ENCODE results near the gene TMTC2.

TMTC2 gene

DNA sequence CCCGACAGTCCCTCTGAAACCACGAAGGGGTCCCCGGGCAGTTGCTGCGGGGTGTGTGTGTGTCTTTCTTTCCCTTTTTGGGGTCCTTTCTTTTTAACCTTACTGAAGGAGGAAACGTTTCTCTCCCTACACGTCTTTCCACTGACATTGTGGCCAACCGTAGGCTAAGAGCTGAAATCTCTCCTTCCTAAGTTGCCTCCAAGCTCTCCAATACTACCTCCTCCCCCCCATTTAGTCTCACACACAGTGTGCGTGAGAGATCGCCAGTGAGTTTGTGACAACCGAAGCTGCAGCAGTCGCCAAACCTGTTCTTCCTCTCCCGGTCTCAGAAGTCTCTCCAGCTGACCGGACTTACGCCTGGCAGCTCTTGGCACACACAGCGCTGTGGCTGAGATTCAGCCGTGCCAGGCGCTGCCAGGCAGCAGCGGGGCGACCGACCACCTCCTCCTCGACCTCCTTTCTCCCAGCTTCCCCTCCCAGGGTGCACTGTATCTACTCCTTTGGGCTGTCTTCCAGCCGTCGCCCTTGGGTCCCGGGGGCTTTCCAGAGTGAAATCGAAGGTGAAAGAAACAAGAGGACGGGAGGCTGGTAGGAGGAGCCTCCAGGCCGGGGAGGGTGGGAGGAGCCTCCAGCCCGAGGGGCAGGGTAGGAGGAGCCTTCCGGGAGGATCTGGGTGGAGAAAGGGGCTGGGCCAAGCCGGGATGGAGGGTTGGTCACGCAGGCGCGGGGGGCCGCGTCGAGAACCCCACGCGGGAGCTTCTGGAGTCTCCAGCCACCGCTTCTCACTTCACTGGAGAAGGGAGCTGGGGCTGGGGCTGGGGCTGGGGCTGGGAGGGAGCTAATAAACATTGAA is at the start of gene TMTC2:
Gene TMTC2 (plus strand): TSS at position 739 of the 853 bp plus-strand sequence.
- DNase-seq, result peak; percentile 93

DNA sequence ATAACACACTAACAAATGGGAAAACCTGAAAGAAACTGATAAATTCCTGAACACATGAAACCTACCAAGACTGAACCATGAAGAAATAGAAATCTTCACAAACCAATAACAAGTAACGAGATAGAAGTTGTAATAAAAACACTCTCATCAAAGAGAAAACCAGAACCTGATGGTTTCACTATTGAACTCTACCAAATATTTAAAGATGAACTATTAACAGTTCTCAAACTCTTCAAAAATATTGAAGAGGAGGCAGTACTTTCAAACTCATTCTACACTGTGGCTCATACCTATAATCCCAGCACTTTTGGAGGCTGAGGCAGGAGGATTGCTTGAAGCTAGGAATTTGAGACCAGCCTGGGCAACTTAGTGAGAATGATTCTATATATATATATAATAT is 48.4 kb upstream of the TMTC2 start:
- no peak for DNase-seq

GRCh38 chr12:82644896-82645295 is 41.8 kb upstream of the TMTC2 start:
- no peak for DNase-seq

- DNase-seq, result no peak
Observed at GRCh38 chr12:82645414-82645813, 41.3 kb upstream of the TMTC2 start.

DNA sequence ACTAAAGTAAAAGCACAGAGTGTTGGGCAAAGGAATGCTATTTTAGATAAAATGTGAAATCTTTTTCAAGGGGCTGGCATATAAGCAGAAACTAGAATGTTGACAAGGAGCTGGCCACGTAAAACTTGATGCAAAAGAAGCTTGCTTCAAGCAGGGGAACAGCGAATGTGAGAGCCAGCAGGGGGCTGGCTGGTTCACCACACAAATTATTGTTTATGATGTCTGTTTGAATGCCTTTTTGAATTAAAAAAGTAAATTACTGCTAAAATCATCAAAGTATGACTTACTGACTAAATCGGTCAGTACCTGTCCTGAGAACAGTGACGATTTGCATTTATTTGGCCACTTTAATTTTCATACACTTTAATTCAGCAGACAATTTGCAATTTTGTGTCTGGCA is 38.9 kb upstream of the TMTC2 start:
- DNase-seq, result no peak

- DNase-seq, result no peak
Observed at GRCh38 chr12:82648259-82648909, 38.3 kb upstream of the TMTC2 start.

GRCh38 chr12:82650627-82651337 is 35.9 kb upstream of the TMTC2 start:
- no peak for DNase-seq

- DNase-seq, result no peak
Observed at GRCh38 chr12:82651489-82651888, 35.2 kb upstream of the TMTC2 start.

DNA sequence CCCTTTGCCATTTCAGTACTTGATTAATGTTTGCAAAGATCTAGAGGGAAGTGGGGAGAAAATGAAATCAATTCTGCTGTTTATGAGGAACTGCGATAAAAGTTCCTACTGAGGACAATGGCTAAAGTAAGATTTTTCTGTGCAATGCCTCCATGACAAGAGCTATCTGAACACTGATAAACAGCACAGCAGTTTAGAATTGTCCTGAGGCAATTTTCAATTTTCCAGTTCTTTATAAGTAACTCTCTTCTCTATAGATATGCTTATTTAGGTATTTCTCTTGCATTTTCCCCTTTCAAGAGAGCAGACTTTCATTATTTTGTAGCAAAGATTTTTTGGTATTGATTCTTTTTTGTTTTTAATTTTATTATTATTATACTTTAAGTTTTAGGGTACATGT is 34.6 kb upstream of the TMTC2 start:
- no peak for DNase-seq

DNA sequence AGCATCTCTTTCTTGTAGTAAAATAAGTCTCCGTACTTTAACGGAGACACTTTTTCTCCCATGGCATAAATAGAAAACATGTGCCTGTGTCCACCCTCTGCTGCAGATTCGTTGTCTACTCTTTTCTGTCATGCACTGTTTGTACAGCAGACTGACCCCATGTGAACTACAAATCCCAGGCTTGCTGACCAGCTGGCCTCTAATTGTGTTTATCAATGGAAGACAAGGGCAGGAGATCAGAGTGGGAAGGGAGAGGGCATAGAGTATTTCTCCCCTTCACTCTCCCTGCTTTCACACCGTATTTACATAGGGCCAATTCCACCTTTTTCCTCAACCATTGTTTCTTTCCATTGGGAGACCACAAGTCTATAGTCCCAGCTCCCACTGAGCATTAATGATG is 31.0 kb upstream of the TMTC2 start:
- no peak for DNase-seq

- no peak for DNase-seq
Observed at GRCh38 chr12:82659343-82660207, 27.1 kb upstream of the TMTC2 start.

DNA sequence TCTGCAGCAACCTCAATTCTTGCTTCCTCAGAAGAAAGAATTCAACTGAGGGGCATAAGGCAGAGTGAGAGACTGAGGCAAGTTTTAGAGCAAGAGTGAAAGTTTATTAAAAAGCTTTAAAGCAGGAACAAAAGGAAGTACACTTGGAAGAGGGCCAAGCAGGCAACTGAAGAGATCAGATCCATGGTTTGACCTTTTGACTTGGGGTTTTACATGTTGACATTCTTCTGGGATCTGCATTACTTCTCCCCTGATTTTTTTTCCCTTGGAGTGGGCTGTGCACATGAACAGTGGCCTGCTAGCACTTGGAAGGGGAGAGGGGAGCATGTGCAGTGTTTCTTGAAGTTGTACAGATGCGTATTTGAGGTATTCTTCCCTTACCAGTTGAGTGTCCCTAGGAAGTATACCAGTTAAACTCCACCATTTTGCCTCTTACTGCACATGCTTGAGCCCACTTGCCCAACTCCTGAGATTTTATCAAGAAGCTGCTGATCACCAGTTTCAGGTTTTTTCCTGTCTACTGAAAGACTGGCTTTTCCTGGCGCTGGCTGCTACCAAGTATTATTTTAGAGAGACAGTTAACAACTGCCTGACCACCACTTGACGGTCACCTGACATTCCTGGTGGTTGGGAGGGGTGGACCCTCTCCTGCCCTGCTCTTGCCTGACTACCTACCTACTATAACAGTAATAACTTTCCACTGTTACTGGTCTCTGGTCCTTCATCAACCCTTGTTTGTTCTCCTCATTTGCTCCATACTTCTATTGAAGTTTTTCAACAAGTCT is 26.0 kb upstream of the TMTC2 start:
- no peak for DNase-seq

DNA sequence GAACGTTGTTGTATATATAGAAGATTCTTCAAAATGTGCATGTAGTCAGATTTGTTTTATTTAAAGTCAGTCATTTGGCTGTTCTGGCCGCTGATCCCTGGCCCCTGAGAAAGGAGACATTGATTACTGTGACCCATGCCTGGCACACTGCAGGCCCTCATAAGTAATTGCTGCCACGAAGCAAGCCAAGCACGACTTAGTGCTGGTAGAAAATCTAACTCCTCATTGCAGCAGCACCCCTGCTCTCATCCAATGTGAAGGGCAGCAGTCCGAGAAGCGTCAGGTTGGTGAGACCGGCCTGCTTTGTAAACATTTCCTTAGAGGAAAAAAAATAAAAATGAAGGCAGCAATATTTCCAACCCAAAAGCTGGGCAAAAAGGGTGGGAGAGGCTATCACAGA is 22.8 kb upstream of the TMTC2 start:
- DNase-seq, result no peak

DNA sequence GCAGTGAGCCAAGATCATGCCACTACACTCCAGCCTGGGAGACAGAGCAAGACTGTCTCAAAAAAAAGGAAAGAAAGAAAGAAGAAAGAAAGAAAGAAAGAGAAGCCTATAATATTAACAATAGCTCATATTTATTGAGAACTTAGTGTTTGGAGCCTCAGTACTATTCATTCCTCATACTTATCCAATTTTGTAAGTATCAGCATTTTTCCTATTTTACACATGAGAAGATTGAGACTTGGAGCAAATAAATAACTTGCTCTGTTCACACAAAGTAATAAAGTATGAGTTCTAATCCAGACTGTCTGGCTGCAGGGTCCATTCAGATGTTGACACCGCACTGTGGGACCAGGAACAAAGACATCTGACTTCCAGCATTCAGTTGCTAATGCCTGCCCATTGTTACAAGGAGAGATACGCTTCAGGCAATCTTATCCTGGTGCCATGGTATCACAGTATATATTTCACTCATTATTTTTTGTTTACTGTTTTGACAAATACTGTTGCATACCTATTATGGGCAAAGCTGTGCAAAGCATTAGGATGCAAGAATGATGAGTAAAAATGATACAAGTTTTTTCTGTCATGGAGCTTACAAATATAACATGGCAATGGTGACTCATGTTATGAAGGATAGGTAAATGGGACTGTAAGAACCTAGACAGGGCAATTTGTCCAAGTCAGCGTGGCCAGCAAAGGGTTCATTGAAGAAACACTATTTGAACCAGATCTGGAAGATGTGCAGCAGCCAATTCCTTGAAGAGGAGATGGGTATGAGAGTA is 21.4 kb upstream of the TMTC2 start:
- no peak for DNase-seq

GRCh38 chr12:82666830-82667229 is 19.9 kb upstream of the TMTC2 start:
- DNase-seq, result no peak

GRCh38 chr12:82671673-82672195 is 15.0 kb upstream of the TMTC2 start:
- DNase-seq, result no peak

- DNase-seq, result no peak
Observed at GRCh38 chr12:82672811-82673495, 13.8 kb upstream of the TMTC2 start.

DNA sequence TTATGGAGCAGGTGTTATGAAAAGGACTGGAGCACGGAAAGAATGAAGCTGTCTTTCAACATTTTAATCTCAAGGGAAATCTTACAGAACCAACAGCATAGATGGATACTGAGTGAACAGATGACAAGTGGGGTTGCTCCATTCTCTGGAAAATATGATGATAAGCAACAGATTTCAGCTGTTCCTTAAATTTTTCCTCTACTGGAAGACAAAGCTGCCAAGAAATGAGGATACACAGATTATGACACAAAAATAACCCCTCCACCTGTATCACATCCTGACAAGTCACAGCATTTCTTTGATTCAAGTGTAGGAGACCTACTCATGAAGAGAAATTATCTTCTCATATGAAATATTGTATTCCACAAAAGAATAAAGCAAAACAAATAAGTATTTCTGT is 13.0 kb upstream of the TMTC2 start:
- no peak for DNase-seq

DNA sequence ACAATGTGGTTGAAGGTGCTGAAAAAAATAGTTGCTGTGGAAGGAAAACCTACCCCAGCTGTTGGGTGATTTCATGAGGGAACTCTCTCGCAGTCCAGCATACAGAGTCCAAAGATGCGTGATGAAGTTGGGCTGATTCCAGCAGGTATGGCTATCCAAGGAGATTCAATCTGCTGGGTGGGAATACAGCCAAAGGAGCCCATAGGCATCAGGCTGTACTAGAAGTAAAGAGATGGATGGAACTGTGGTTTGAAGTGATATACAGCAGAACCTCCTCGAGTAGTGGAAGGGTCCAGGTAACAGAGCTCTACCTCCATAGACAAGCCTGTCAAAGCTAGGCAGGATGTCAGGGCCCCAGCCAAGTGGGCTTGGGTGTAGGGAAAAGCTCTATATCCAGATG is 11.5 kb upstream of the TMTC2 start:
- DNase-seq, result no peak

- DNase-seq, result no peak
Observed at GRCh38 chr12:82682326-82682725, 4.4 kb upstream of the TMTC2 start.
